Measurements from ENCODE around the gene ARRB2. TPM values are rescaled to one million over a fixed set of nuclear protein-coding genes. Genes with fewer than 3 reads are reported as not detected.

The ARRB2 gene
- total and polyA plus RNA-seq, 2 of the 8 experiments (the other 6 are each of a cell fraction or from before 2014, with no cell fraction given), result 72.4 to 101 TPM

DNA sequence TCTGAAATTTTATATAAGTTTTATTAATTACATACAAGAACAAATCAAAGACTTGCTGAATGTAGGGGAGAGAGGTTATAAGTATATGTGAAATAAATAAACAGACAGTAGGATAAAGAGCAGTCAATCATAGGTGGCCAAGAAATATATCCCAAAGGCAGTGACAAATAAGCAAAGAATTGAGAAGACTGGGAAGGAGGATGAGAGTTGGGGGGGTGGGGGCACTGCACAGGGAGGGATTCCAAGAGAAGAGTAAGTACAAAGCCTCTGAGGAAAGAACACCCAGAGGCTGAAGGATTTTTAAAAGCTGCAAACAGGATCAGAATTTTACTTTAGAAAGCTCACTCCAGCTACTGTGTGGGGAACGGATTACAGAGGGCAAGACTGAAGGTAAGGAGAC, 9.3 kb upstream of the ARRB2 start:
- Histone ChIP-seq H2BK15ac (ENCODE audit: low read length) (no peak overlapping the region), H3K4me1 (replicated peaks in 1 of 4; ENCODE audit: control insufficient read depth in 3 of 4, insufficient read depth in 4 of 4, low read length in 3 of 4) (peaks cover 0 to 15% (median 6%) of the 10 kb centered on the region in 4 experiments; a peak in 6 of 7 replicates), H4K91ac (replicated peaks; ENCODE audit: insufficient read length, low read length) (no peak overlapping the region), H3K4me2 (ENCODE audit: insufficient read depth in 1 of 2, low read depth in 2 of 2, low read length in 2 of 2) (no peak overlapping the region), H3K27me3 (replicated peaks in 1 of 4; ENCODE audit: control insufficient read depth in 3 of 4, extremely low read depth in 1 of 4, insufficient read depth in 3 of 4, low read length in 3 of 4) (no peaks in the 10 kb centered on the region), H4K5ac (ENCODE audit: insufficient read length, low read depth, low read length) (no peak overlapping the region), H3K18ac (ENCODE audit: extremely low read depth, low read length) (no peak overlapping the region), H3K79me2 (ENCODE audit: control insufficient read depth in 1 of 2, insufficient read depth in 2 of 2, low read length in 2 of 2) (peaks cover 41 to 78% of the 10 kb centered on the region in 2 experiments), H3K23ac (ENCODE audit: insufficient read length) (no peak overlapping the region), H2AK5ac (ENCODE audit: low read depth, low read length) (no peak overlapping the region), H3K4me3 (ENCODE audit: extremely low read depth in 1 of 4, insufficient read depth in 2 of 4, low read depth in 3 of 4, low read length in 4 of 4) (no peak overlapping the region), H3K27ac (ENCODE audit: low read depth, low read length) (no peak overlapping the region), H4K20me1 (replicated peaks in 1 of 2; ENCODE audit: control insufficient read depth in 1 of 2, insufficient read depth in 2 of 2, low read length in 2 of 2) (peaks cover 10 to 17% of the 10 kb centered on the region in 2 experiments), H3K56ac (replicated peaks; ENCODE audit: insufficient read length, low read depth, low read length) (no peak overlapping the region), H2BK12ac (ENCODE audit: low read depth, low read length) (no peak overlapping the region), H3K36me3 (ENCODE audit: control insufficient read depth in 2 of 4, insufficient read depth in 4 of 4, low read length in 3 of 4) (peaks cover 3 to 9% (median 5%) of the 10 kb centered on the region in 4 experiments), H3K9ac (replicated peaks in 1 of 4; ENCODE audit: extremely low read depth in 1 of 4, low read depth in 3 of 4, low read length in 3 of 4) (no peak overlapping the region), H3K4ac (replicated peaks; ENCODE audit: insufficient read length, low read depth, low read length) (no peak overlapping the region), H2BK120ac (replicated peaks; ENCODE audit: low read depth, low read length) (no peak overlapping the region), H2BK20ac (ENCODE audit: low read length) (no peak overlapping the region), H3K9me3 (ENCODE audit: insufficient read depth in 2 of 2, low read depth in 1 of 2, low read length in 1 of 2) (no peaks in the 10 kb centered on the region), H3K23me2 (ENCODE audit: low read depth, low read length) (peaks cover 5% of the 10 kb centered on the region; the same call in 1 of the 2 replicates), H3K14ac (ENCODE audit: insufficient read length) (no peak overlapping the region), H2AFZ (ENCODE audit: low read length) (no peak overlapping the region), H3K79me1 (ENCODE audit: low read depth, low read length) (peaks cover 4% of the 10 kb centered on the region; the same call in 1 of the 2 replicates), H2BK5ac (ENCODE audit: low read depth, low read length) (no peak overlapping the region), H4K8ac (ENCODE audit: extremely low read depth, insufficient read depth, low read length) (no peak overlapping the region)
- ChIA-PET POLR2A (ENCODE audit: partially characterized antibody) (interaction anchor here (1.5 to 3.6 kb wide), 2 partner anchors 17 to 31 kb away, joined by 4 to 14 read pairs; no protein-coding TSS in a partner anchor), CTCF (ENCODE audit: partially characterized antibody) (interaction anchor here (0.6 to 1.6 kb wide), 4 partner anchors 9 to 94 kb away, joined by 3 to 6 read pairs (median 4); partner anchors contain the start of gene ARRB2)
- no peak for DNase-seq (ENCODE audit: low read depth in 1 of 2, low spot score in 2 of 2)
- WGBS, 2 experiments (ENCODE audit: extremely low coverage in 1 of 2, insufficient coverage in 1 of 2, insufficient read length in 1 of 2, insufficient replicate concordance in 2 of 2, low coverage in 1 of 2, low lambda C conversion rate in 2 of 2, missing lambda C conversion rate in 1 of 2), result 88% methylated on average over 1 of the region's 1 CpG; no CpG with 5 or more reads in 1 of the 2 experiments
- TF ChIP-seq, protein P1, sequence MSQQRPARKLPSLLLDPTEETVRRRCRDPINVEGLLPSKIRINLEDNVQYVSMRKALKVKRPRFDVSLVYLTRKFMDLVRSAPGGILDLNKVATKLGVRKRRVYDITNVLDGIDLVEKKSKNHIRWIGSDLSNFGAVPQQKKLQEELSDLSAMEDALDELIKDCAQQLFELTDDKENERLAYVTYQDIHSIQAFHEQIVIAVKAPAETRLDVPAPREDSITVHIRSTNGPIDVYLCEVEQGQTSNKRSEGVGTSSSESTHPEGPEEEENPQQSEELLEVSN (IDR thresholded peaks at IDR 0.05), result no peak
- no peak for TF ChIP-seq SIX5 (IDR thresholded peaks at IDR 0.05; ENCODE audit: low read depth, low read length)
- no peak for TF ChIP-seq TAF7 (optimal IDR thresholded peaks at IDR 0.05; ENCODE audit: borderline replicate concordance, low read depth, low read length)
- FAIRE-seq, result no peak

Data from H1 (cell line).